Measurements from ENCODE around the gene DCHS1.

The DCHS1 gene

DNA sequence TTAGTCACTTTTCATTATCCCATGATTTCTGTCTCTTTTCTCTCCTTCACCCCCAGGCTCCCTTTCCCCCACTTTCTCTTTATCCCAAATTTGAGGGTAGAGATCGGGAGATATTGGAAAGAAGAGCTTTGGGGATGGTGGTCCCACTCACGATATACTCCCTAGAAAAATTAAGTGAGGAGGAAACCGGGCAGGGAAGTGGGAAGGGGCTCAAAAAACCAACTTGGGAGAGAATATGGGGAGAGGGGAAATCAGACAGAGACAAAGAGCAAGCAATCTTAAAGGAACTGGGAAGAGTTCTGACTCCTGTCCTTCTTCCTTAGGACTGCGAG is 941 bp upstream of the DCHS1 start:
- Histone ChIP-seq H3K79me2 (ENCODE audit: insufficient read depth, low read length) (no peaks in the 10 kb centered on the region), H3K9me3 (ENCODE audit: insufficient read depth, low read depth, low read length) (no peaks in the 10 kb centered on the region), H3K4me1 (ENCODE audit: insufficient read depth, low read length, poor library complexity, severe bottlenecking) (no peaks in the 10 kb centered on the region), H3K36me3 (ENCODE audit: insufficient read depth, low read length) (no peaks in the 10 kb centered on the region), H3K9ac (ENCODE audit: low read depth, low read length, poor library complexity, severe bottlenecking) (no peak overlapping the region), H3K27me3 (ENCODE audit: insufficient read depth, low read length, poor library complexity, severe bottlenecking) (no peaks in the 10 kb centered on the region), H3F3A (ENCODE audit: low read depth) (no peaks in the 10 kb centered on the region), H3K4me2 (ENCODE audit: low read depth, low read length, poor library complexity, severe bottlenecking) (no peak overlapping the region), H3K4me3 (ENCODE audit: low read length, poor library complexity, severe bottlenecking) (no peak overlapping the region), H3K9me2 (replicated peaks; ENCODE audit: low read depth, low read length) (no peaks in the 10 kb centered on the region), H4K20me1 (ENCODE audit: insufficient read depth, low read length, poor library complexity, severe bottlenecking) (no peaks in the 10 kb centered on the region), H2AFZ (ENCODE audit: low read length) (no peak overlapping the region)
- TF ChIP-seq EZH2phosphoT487 (IDR thresholded peaks at IDR 0.05; ENCODE audit: borderline replicate concordance) (no peak), CTCF (conservative IDR thresholded peaks at IDR 0.05; ENCODE audit: low read length) (no peak)

DNA sequence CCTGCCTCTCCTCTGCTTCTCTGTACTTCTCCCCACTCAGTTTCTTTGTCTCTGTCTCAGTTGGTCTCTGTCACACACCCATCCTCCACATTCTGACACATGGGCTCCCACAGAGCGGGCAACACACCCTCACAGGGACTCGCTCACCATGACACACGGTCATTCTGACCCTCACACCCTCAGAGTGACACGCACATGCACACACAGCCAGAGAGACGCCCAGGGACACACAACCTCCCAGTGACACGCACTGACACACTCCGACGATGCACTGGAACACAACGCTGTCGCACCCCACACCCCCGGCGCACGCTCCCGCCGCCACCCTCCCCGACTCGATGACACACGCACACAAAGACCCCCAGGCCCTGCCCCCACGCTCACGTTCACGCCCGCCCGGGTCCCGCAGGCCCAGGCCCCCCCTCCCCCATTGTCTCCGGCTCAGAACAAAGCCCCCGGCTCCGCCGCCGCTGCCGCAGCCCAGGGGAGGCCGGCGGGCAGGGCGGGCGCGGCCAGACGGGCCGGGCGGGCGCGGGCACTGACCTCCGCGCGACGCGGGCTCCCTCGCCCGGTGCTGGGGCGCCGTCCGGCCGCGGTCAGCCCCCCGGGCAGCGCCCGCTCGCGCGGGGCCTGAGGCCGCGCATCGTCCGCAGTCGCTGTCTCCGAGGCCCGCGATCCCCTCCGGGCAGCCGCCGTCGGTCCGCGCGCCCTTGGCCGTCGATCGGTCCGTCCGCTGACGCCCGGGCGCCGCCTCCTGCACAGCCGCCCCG is 404 bp downstream of the DCHS1 start:
- H3K4me3 ChIP-seq (ENCODE audit: low read length, poor library complexity, severe bottlenecking), result no peak overlapping the region
- H3F3A ChIP-seq (ENCODE audit: low read depth), result no peaks in the 10 kb centered on the region
- H4K20me1 ChIP-seq (ENCODE audit: insufficient read depth, low read length, poor library complexity, severe bottlenecking), result no peaks in the 10 kb centered on the region
- no peak for TF ChIP-seq CTCF (conservative IDR thresholded peaks at IDR 0.05; ENCODE audit: low read length)
- no peak for TF ChIP-seq EZH2phosphoT487 (IDR thresholded peaks at IDR 0.05; ENCODE audit: borderline replicate concordance)
- H3K4me2 ChIP-seq (ENCODE audit: low read depth, low read length, poor library complexity, severe bottlenecking), result no peak overlapping the region
- H3K36me3 ChIP-seq (ENCODE audit: insufficient read depth, low read length), result no peaks in the 10 kb centered on the region
- H3K79me2 ChIP-seq (ENCODE audit: insufficient read depth, low read length), result no peaks in the 10 kb centered on the region
- H3K9me2 ChIP-seq (replicated peaks; ENCODE audit: low read depth, low read length), result no peaks in the 10 kb centered on the region
- no peaks in the 10 kb centered on the region for H3K4me1 ChIP-seq (ENCODE audit: insufficient read depth, low read length, poor library complexity, severe bottlenecking)
- no peaks in the 10 kb centered on the region for H3K27me3 ChIP-seq (ENCODE audit: insufficient read depth, low read length, poor library complexity, severe bottlenecking)
- no peak overlapping the region for H2AFZ ChIP-seq (ENCODE audit: low read length)
- H3K9ac ChIP-seq (ENCODE audit: low read depth, low read length, poor library complexity, severe bottlenecking), result no peak overlapping the region
- no peaks in the 10 kb centered on the region for H3K9me3 ChIP-seq (ENCODE audit: insufficient read depth, low read depth, low read length)

DNA sequence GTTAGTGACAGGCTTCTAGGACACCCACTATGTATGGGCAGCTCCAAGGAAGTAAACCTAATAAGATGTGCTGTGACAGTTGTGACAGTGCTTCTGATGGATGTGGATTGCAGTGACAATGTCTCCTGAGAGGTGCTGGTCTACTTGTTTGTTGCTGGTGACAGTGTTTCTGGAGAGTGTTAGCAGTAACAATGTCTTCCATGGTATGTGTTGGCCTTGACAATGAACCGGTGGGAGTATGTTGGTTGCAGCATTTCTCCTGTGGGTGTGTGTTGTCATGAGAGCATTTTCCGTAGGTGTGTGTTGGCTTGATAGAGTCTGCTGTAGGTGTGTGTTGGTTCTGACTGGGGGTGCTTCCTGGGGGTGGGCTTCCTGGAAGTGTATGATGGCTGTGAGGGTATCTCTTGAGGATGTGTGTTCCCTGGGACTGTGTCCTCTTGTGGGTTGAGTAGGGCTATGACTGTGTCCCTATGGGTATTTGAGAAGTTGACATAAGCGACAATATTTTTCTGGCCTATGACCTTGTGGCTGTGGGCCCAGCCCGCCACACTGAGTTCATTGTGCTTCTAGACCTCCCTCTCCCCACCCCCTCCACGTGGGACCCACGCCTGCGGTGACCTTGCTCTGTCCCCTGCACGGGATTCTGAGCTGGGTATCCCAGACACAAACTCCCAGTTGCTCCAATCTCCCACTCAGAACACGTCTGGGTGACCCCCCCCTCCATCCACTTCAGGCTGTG is 1.2 kb downstream of the DCHS1 start:
- no peaks in the 10 kb centered on the region for H3K27me3 ChIP-seq (ENCODE audit: insufficient read depth, low read length, poor library complexity, severe bottlenecking)
- H3K79me2 ChIP-seq (ENCODE audit: insufficient read depth, low read length), result no peaks in the 10 kb centered on the region
- H3K9ac ChIP-seq (ENCODE audit: low read depth, low read length, poor library complexity, severe bottlenecking), result no peak overlapping the region
- no peaks in the 10 kb centered on the region for H3F3A ChIP-seq (ENCODE audit: low read depth)
- H3K9me3 ChIP-seq (ENCODE audit: insufficient read depth, low read depth, low read length), result no peaks in the 10 kb centered on the region
- TF ChIP-seq EZH2phosphoT487 (IDR thresholded peaks at IDR 0.05; ENCODE audit: borderline replicate concordance) (no peak), CTCF (conservative IDR thresholded peaks at IDR 0.05; ENCODE audit: low read length) (no peak)
- H3K36me3 ChIP-seq (ENCODE audit: insufficient read depth, low read length), result no peaks in the 10 kb centered on the region
- H3K4me2 ChIP-seq (ENCODE audit: low read depth, low read length, poor library complexity, severe bottlenecking), result no peak overlapping the region
- no peaks in the 10 kb centered on the region for H4K20me1 ChIP-seq (ENCODE audit: insufficient read depth, low read length, poor library complexity, severe bottlenecking)
- no peak overlapping the region for H3K4me3 ChIP-seq (ENCODE audit: low read length, poor library complexity, severe bottlenecking)
- H2AFZ ChIP-seq (ENCODE audit: low read length), result no peak overlapping the region
- no peaks in the 10 kb centered on the region for H3K9me2 ChIP-seq (replicated peaks; ENCODE audit: low read depth, low read length)
- no peaks in the 10 kb centered on the region for H3K4me1 ChIP-seq (ENCODE audit: insufficient read depth, low read length, poor library complexity, severe bottlenecking)
